Measurements from ENCODE around the gene LILRB4.
"Not testable (repeated sequence)": the region's sequence is repeated elsewhere in the genome, so short reads cannot be mapped to it uniquely, and the experiment has no call there.

Gene LILRB4

DNA sequence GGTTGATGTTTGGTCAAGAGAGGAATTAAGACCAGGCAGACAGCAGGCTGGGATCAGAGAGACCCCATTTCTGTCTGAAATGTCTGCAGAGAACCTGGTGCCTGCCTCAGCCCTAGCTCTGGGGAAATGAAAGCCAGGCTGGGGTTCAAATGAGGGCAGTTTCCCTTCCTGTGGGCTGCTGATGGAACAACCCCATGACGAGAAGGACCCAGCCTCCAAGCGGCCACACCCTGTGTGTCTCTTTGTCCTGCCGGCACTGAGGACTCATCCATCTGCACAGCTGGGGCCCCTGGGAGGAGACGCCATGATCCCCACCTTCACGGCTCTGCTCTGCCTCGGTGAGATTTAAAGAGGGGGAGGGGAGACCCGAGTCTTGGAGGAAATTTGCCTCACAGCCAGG is at the start of gene LILRB4:
TSS of gene LILRB4 (plus strand) at position 256 of the 400 bp plus-strand sequence. CDS start at position 305, 49 bp downstream.
- no peak for DNase-seq (ENCODE audit: low read depth)

DNA sequence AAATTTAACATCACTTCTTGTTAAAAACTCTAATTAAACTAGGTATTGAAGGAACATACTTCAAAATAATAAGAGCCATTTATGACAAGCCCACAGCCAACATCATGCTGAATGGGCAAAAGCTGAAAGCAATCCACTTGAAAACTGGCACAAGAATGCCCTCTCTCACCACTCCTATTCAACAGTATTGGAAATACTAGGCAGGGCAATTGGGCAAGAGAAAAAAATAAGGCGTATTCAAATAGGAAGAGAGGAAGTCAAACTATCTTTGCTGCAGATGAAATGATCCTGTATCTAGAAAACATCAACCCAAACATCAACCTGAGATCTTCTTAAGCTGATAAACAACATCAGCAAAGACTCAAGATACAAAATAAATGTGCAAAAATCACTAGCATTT is 48.1 kb upstream of the LILRB4 start:
- DNase-seq (ENCODE audit: low read depth): no peak

GRCh38 chr19:54616057-54616456 is 46.7 kb upstream of the LILRB4 start:
- no peak for DNase-seq (ENCODE audit: low read depth)

DNA sequence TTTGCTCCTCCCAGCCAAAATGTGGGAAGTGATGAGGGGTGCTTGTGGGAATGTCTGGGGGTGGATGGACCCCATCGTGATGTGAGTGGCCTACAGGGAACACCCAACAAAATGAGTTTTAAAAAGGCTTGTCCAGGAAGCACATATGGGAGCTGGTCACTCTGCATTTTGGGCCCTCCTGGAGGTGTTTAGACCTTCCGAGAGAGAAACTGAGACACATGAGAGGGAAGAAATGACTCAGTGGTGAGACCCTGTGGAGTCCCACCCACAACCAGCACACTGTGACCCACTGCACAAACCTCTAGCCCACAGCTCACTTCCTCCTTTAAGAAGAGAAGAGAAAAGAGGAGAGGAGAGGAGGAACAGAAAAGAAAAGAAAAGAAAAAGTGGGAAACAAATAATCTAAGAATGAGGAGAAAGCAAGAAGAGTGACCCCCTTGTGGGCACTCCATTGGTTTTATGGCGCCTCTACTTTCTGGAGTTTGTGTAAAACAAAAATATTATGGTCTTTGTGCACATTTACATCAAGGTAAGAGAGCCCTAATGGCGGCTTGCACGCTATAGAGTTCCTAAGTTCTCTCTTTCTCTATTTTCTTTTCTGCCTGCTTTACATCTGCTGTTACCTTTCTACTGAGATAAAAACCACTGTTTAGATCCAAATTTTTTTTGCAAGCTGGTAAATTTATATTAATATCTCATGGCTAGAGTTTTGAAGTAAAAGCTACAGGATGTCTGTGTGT is 45.8 kb upstream of the LILRB4 start:
- DNase-seq (ENCODE audit: low read depth): no peak

GRCh38 chr19:54620464-54620863 is 42.3 kb upstream of the LILRB4 start:
- no peak for DNase-seq (ENCODE audit: low read depth)

GRCh38 chr19:54622431-54622830 is 40.4 kb upstream of the LILRB4 start:
- DNase-seq (ENCODE audit: low read depth): no peak

- not testable (repeated sequence) for DNase-seq (ENCODE audit: low read depth)
These were observed 38.6 kb upstream of the LILRB4 start for GRCh38 chr19:54624234-54624633.

DNA sequence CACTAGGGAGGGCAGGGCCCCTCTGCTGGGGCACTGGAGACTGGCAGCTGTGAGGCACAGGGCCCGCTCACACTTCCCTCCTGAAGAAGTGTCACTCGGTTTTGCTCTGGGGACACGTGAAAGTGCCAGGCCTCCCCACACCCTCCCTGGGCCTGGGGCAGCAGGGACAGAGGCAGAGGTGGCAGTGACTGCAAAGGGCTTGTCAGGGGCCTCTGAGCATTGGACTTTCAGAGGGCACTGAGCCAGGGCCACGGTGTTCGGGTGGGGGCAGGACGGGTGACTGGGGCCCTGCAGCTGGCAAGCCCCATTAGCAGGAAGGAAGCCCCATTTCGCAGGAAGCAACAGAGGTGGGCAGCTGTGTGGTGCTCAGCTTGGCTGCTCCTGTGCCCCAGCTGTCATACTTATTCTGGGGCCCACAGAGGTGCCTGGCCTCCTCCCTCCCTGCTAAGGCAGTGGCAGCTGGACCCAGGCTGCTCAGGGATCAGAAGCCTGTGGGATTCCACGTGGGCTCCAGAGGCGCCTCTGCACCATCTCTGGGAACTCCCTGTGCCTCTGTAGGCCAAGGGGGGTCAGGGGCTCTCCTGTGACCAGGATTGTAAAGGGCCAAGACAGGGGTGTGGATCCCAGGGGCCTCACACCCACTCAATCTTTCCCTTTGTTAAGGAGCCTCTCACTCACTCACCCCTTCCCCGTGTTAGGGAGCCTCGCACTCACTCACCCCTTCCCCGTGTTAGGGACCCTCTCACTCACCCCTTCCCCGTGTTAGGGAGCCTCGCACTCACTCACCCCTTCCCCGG is 37.7 kb upstream of the LILRB4 start:
- DNase-seq (ENCODE audit: low read depth): not testable (repeated sequence)

GRCh38 chr19:54626757-54627156 is 36.0 kb upstream of the LILRB4 start:
- no peak for DNase-seq (ENCODE audit: low read depth)

DNA sequence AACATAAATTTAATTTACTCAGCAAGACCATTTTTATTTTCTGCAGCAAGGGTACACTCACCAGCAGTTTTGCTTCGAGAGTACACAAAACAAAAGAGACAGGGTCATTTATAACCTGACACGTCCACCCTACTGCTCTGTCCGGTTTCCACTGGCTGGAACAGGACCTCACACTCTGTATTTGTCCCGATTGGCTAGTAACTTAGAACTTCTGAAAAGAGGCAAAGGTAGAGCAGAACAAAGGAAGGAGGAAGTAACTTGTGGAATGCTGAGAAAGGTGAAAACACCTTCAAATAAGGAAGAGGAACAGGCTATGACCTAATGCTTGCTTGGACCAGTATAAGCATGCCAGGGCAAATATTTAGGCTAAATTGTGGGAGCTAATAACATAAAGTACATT is 34.9 kb upstream of the LILRB4 start:
- not testable (repeated sequence) for DNase-seq (ENCODE audit: low read depth)

DNA sequence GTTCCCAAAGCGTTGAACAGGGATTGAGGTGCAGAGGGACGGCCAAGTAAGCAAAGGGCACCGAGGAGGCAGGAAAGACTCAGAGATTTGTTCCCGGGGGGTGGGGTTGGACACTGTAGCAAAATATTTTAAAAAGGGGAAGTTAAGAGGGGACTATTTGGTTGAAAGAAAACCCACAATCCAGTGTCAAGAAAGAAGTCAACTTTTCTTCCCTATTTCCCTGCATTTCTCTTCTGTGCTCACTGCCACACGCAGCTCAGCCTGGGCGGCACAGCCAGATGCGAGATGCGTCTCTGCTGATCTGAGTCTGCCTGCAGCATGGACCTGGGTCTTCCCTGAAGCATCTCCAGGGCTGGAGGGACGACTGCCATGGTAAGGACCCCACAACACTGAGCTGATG is 32.5 kb upstream of the LILRB4 start, which contains the start of gene LILRB1:
TSS of gene LILRB1 (plus strand) at position 223 of the 400 bp plus-strand sequence. CDS start 590 bp downstream, outside the sequence.
- not testable (repeated sequence) for DNase-seq (ENCODE audit: low read depth)

DNA sequence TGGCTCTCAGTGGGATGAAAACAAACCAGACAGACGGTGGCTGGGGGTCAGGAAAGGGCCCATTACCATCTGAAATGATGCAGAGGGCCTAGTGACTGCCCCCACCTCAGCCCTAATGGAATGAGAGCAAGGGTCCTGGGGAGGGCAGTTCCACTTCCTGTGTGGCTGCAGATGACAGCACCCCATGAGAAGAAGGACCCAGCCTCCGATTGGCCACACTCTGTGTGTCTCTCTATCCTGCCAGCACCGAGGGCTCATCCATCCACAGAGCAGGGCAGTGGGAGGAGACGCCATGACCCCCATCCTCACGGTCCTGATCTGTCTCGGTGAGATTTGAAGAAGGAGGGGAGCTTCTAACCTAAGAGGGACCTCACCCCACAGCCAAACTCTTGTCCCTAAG is 32.0 kb upstream of the LILRB4 start:
- no peak for DNase-seq (ENCODE audit: low read depth)

GRCh38 chr19:54631489-54632337 is 31.1 kb upstream of the LILRB4 start:
- DNase-seq (ENCODE audit: low read depth): not testable (repeated sequence)

GRCh38 chr19:54632517-54632916 is 30.3 kb upstream of the LILRB4 start:
- not testable (repeated sequence) for DNase-seq (ENCODE audit: low read depth)

DNA sequence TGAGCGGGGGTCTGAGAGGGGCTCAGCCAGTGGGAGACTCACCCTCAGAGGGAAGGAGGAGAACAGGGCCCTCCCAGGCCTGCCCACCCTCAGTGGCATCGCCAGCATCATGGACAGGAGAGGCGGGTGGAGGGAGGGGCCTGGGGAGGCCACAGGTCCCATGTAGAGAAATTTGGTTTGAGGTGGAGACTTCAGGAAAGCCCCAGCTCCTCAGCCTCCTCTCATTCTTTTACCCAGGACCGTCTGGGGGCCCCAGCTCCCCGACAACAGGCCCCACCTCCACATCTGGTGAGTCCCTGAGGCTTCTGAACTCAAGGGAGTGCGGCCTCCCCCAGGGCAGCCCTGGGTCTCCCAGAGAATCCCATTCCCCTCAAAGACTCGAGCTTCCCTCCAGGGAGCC is 29.4 kb upstream of the LILRB4 start:
- DNase-seq (ENCODE audit: low read depth): no peak

- DNase-seq (ENCODE audit: low read depth): not testable (repeated sequence)
These were observed 26.7 kb upstream of the LILRB4 start for GRCh38 chr19:54636081-54636480.

- DNase-seq (ENCODE audit: low read depth): no peak
These were observed 24.1 kb upstream of the LILRB4 start for GRCh38 chr19:54638683-54639082.

DNA sequence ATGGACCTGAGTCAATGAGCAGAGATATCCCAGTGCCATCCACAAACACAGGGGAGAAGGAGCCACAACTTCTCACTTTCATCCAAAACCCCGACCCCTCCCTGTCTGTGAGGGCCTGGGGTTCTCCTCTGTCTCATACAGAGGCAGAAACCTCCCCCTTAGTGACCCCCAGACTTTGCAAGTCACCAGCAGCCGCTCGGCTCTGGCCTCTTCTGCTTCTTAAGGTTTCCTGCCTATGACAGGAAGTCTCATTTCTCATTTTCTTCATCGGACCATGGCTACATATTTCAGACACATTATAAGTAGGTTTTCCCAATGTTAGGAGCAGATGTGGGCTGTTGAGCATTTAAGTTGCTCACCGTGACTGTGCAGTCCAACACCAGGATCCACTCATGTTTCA is 19.8 kb upstream of the LILRB4 start:
- DNase-seq (ENCODE audit: low read depth): not testable (repeated sequence)

DNA sequence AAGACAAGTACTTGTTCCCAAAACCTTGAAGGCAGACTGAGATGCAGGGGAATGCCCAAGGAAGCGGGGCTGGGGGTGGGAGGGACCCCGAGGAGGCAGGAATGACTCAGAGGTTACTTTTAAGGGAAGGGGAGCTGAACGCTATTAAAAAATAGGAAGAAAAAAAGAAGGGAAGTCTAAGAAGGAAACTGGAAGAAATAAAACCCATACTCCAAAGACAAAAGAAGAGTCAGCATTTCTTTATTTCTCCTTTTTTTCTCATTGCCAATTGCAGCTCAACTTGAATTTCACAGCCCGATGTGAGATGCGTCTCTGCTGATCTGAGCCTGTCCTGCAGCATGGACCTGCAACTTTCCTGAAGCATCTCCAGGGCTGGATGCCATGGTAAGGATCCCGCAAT is 19.2 kb upstream of the LILRB4 start:
- DNase-seq (ENCODE audit: low read depth): not testable (repeated sequence)

DNA sequence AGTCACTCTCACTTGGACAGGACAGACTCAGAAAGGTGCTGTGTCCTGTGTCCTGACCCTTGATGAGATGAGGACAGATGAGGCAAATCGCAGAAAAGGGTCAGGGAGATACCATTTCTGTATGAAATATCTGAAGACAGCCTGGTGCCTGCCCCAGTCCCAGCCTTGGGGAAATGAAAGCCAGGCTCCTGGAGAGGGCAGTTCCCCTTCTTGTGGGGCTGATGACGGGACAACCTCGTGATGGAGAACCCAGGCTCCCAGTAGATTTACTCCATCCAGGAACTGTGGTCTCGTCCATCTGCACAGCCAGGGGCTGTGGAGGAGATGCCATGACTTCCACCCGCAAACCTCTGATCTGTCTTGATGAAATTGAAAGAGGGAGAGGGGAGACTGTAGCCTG is 18.7 kb upstream of the LILRB4 start:
- DNase-seq (ENCODE audit: low read depth): no peak

DNA sequence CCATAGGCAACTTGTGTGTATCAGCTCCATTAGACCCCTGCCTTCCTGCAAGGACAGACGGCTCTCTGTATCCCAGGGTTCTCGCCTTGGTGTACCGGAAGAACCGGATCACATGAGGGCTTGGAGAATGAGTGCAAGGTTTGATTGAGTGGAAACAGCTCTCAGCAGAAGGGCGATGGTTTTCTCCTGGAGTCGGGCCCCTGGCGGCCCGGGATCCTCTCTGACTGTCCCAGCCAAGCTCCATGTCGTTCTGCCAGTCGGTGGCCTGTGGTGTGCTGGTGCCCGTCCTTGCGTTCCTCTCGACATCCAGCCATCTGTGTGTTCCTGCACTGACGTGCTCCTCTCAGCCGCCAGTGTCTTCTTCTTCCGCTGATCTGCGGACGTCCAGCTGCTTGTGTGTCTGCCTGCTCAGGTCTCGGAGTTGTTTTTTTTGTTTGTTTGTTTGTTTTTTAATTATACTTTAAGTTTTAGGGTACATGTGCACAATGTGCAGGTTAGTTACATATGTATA is 16.4 kb upstream of the LILRB4 start:
- DNase-seq (ENCODE audit: low read depth): no peak

DNA sequence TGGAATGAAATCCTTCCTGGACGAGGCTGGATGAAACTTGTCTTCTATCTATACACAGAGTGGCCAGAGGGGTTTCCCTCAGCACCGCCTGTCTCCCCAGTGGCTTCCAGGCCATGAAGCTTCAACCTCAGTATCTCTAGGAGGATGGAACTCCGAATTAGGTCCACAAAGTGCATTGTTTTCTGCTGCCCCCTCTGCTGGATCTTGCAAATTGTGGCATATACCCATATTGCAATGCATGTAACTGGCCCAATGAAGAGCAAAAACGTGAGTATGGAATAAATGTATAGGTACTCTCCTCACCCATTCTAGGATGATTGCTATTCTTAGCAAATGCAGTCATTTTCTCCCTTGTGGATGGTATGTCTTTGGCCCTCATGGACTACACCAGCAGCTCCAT is 14.7 kb upstream of the LILRB4 start:
- no peak for DNase-seq (ENCODE audit: low read depth)

All from activated T-helper 9 cell treated with anti-CD3 and anti-CD28 coated beads, Interleukin-2, amount 50 U/mL, for 16 hours (primary cell).